ENCODE measurements around the gene MATN1. TPM values are rescaled to one million over a fixed set of nuclear protein-coding genes. Genes with fewer than 3 reads are reported as not detected.

MATN1 gene
- polyA plus RNA-seq, 1 experiment = 0.12 TPM

DNA sequence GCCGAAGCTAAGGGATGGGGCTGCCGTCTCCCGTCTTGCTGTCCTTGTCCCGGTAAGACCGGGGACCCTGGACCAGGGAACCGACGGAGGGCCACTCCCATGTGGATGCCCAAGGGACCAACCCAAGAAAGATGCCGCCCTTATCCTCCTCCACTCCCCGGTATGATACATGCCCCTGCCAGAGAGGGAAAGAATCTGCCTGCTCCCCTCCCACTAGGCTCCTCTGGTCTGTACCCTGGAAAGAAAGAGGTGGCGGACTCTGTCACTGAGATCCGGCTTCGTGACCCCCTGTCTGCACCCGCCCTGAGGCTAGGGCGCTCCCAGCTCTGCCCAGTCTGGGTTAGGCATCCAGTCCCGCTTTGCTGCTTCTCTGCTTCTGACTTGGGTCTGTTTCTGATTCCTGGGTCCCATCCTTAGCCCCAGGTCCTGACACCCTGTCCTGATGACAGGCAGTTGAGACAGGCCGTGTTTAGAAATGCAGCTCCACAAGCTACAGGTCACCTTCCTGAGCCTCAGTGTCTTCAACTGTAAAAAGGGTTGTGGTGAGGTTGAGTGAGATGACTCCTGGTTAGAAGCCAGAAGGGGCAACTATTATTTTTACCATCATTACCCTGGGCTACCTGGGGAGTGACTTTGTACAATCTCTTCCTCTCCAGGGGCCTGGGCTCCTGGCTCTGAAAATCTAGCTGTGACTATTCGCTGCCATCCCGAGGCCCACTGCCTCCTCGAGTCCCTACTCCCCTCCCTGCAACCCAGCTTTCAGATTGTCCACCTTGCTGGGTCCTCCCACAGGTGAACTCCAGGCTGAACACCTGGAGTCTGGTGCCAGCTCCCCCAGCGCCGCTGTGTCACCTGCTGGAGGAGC, 3.7 kb downstream of the MATN1 start:
- Histone ChIP-seq H3K9me3 (ENCODE audit: control insufficient read depth, insufficient read depth, low read length) (peaks cover 15% of the 10 kb centered on the region), H3K27me3 (ENCODE audit: control insufficient read depth, insufficient read depth, low read length) (no peaks in the 10 kb centered on the region), H3K4me3 (ENCODE audit: low read depth, low read length) (peak overlapping the region; percentile 66), H3K27ac (ENCODE audit: low read depth, low read length) (peak overlapping the region; percentile 99)
- TF ChIP-seq, protein P1, sequence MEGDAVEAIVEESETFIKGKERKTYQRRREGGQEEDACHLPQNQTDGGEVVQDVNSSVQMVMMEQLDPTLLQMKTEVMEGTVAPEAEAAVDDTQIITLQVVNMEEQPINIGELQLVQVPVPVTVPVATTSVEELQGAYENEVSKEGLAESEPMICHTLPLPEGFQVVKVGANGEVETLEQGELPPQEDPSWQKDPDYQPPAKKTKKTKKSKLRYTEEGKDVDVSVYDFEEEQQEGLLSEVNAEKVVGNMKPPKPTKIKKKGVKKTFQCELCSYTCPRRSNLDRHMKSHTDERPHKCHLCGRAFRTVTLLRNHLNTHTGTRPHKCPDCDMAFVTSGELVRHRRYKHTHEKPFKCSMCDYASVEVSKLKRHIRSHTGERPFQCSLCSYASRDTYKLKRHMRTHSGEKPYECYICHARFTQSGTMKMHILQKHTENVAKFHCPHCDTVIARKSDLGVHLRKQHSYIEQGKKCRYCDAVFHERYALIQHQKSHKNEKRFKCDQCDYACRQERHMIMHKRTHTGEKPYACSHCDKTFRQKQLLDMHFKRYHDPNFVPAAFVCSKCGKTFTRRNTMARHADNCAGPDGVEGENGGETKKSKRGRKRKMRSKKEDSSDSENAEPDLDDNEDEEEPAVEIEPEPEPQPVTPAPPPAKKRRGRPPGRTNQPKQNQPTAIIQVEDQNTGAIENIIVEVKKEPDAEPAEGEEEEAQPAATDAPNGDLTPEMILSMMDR (IDR thresholded peaks at IDR 0.05; ENCODE audit: low read depth, low read length) = no peak
- DNase-seq (ENCODE audit: low read depth, low spot score) = no peak
- ChIA-PET POLR2A (interaction anchor here (0.6 to 2.5 kb wide), 4 partner anchors 8 to 1709 kb away, joined by 3 to 31 read pairs (median 4); partner anchors contain the start of gene MECR), CTCF (interaction anchor here (0.6 to 14.3 kb wide), 22 partner anchors 9 to 1018 kb away, joined by 3 to 516 read pairs (median 4); partner anchors contain the start of gene LAPTM5)

- Histone ChIP-seq H3K27me3 (ENCODE audit: control insufficient read depth, insufficient read depth, low read length) (no peaks in the 10 kb centered on the region), H3K27ac (ENCODE audit: low read depth, low read length) (peak overlapping the region; percentile 99), H3K4me3 (ENCODE audit: low read depth, low read length) (peak overlapping the region; percentile 66), H3K9me3 (ENCODE audit: control insufficient read depth, insufficient read depth, low read length) (peaks cover 15% of the 10 kb centered on the region)
- ChIA-PET POLR2A (interaction anchor here (0.5 to 2.5 kb wide), 10 partner anchors 9 to 1708 kb away, joined by 3 to 31 read pairs (median 4); partner anchors contain the start of genes MECR and SRSF4), CTCF (interaction anchor here (0.6 to 14.3 kb wide), 30 partner anchors 10 to 1535 kb away, joined by 3 to 516 read pairs (median 4); partner anchors contain the start of gene LAPTM5)
- peak; percentile 95 for DNase-seq (ENCODE audit: low read depth, low spot score)
- TF ChIP-seq, protein P1 (IDR thresholded peaks at IDR 0.05; ENCODE audit: low read depth, low read length) = peak; percentile 84
Measured at GRCh38 chr1:30718636-30719405, 4.6 kb downstream of the MATN1 start.

DNA sequence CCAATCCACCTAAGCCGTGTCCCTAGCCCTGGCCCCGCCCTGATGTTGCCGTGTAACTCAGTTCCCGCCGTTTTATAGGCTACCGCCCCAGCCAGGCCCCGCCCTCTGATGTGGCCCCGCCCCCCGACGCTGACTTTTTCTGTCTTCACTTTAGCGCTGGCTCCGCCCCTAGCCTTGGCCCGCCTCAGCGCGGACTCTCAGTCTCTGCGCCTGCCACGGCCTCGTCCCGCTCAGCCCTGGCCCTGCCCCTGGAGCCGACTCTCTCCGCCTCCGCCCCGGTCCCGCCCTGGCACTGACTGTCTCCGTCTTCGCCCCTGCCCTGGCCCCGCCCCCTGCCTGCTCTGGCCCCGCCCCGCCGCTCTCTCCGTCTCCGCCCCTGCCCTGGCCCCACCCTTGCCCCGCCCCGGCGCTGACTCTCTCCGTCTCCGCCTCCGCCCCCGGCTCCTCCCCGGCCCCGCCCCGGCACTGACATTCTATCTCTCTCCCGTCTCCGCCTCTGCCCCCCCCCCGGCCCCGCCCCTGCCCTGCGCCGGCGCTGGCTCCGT, 5.2 kb downstream of the MATN1 start:
- TF ChIP-seq, protein P1 (IDR thresholded peaks at IDR 0.05; ENCODE audit: low read depth, low read length) = no peak

GRCh38 chr1:30716646-30717045, 6.7 kb downstream of the MATN1 start:
- H3K4me3 ChIP-seq (ENCODE audit: low read depth, low read length) = no peak overlapping the region
- no peak overlapping the region for H3K27ac ChIP-seq (ENCODE audit: low read depth, low read length)
- ChIA-PET CTCF (no interaction called here), POLR2A (no interaction called here)
- no peak for DNase-seq (ENCODE audit: low read depth, low spot score)
- H3K27me3 ChIP-seq (ENCODE audit: control insufficient read depth, insufficient read depth, low read length) = peaks cover 5% of the 10 kb centered on the region
- H3K9me3 ChIP-seq (ENCODE audit: control insufficient read depth, insufficient read depth, low read length) = peaks cover 15% of the 10 kb centered on the region
- TF ChIP-seq, protein P1 (IDR thresholded peaks at IDR 0.05; ENCODE audit: low read depth, low read length) = no peak

More for the DNA sequence above, 5.2 kb downstream of the MATN1 start:
- CTCF ChIA-PET = interaction anchor here (0.6 to 14.3 kb wide), 22 partner anchors 10 to 1017 kb away, joined by 3 to 516 read pairs (median 4); no protein-coding TSS in a partner anchor
- H3K9me3 ChIP-seq (ENCODE audit: control insufficient read depth, insufficient read depth, low read length) = peaks cover 15% of the 10 kb centered on the region
- H3K27ac ChIP-seq (ENCODE audit: low read depth, low read length) = peak overlapping the region; percentile 65
- POLR2A ChIA-PET = interaction anchor here (0.5 to 2.5 kb wide), 8 partner anchors 60 to 1537 kb away, joined by 3 to 31 read pairs (median 4); partner anchors contain the start of genes MECR and SRSF4
- peak overlapping the region; percentile 56 for H3K4me3 ChIP-seq (ENCODE audit: low read depth, low read length)
- H3K27me3 ChIP-seq (ENCODE audit: control insufficient read depth, insufficient read depth, low read length) = no peaks in the 10 kb centered on the region
- peak; percentile 94 for DNase-seq (ENCODE audit: low read depth, low spot score)
